Neural cell (in vitro differentiated cells): ENCODE data around the gene PTPRS. TPM values are rescaled to one million over a fixed set of nuclear protein-coding genes. Genes with fewer than 3 reads are reported as not detected.
A peak's percentile ranks its signal among the peaks of the same experiment; 100 is the strongest.

Experiments used
- H2AFZ ChIP-seq: fragments of 200-600, 300-800 bp; sonication (generic), shearing (Covaris generic); 2 replicates; pipeline ENCODE4 v1.6.0; 2014; ENCODE audit warnings: low read depth, mild to moderate bottlenecking, antibody characterized with exemption, low read length, moderate library complexity
- H3F3A ChIP-seq: fragments of 200-600 bp; shearing (Covaris generic); 2 replicates; pipeline ENCODE4 v1.6.1; 2016; ENCODE audit warnings: mild to moderate bottlenecking, moderate library complexity, mixed read lengths, antibody characterized with exemption, low read length; ENCODE audit not compliant: insufficient read depth, poor library complexity, severe bottlenecking
- H3K27ac ChIP-seq: fragments of 200-600, 300-800 bp; sonication (generic), shearing (Covaris generic); 2 replicates; pipeline ENCODE4 v1.5.1; 2014; ENCODE audit warnings: mild to moderate bottlenecking, low read length, moderate library complexity
- H3K27me3 ChIP-seq: fragments of 300-800, 200-600 bp; sonication (generic), shearing (Covaris generic); 2 replicates; pipeline ENCODE4 v1.6.0; 2014; ENCODE audit warnings: mild to moderate bottlenecking, low read depth, low read length, moderate library complexity; ENCODE audit not compliant: insufficient read depth
- H3K36me3 ChIP-seq: fragments of 300-800, 200-600 bp; sonication (generic), shearing (Covaris generic); 2 replicates; pipeline ENCODE4 v1.5.1; 2014; ENCODE audit warnings: mild to moderate bottlenecking, antibody characterized with exemption, low read length, moderate library complexity; ENCODE audit not compliant: insufficient read depth
- H3K4me2 ChIP-seq: fragments of 300-800, 200-600 bp; sonication (generic), shearing (Covaris generic); 2 replicates; pipeline ENCODE4 v1.6.0; 2014; ENCODE audit warnings: mild to moderate bottlenecking, low read length
- H3K4me3 ChIP-seq: fragments of 300-800, 200-600 bp; sonication (generic), shearing (Covaris generic); 2 replicates; pipeline ENCODE4 v1.5.1; 2014; ENCODE audit warnings: mild to moderate bottlenecking, low read length, moderate library complexity
- H3K79me2 ChIP-seq: fragments of 200-600 bp; shearing (Covaris generic); replicated peaks from 2 replicates; pipeline ENCODE4 v1.6.0; 2014; ENCODE audit warnings: mild to moderate bottlenecking, low read length, moderate library complexity; ENCODE audit not compliant: insufficient read depth
- H3K9ac ChIP-seq: fragments of 300-800, 200-600 bp; sonication (generic), shearing (Covaris generic); 2 replicates; pipeline ENCODE4 v1.6.1; 2016; ENCODE audit warnings: mild to moderate bottlenecking, low read length, mixed read lengths
- H3K9me2 ChIP-seq: fragments of 200-600 bp; shearing (Covaris generic); 2 replicates; pipeline ENCODE4 v1.6.1; 2016; ENCODE audit warnings: mild to moderate bottlenecking, low read length, mixed read lengths; ENCODE audit not compliant: insufficient read depth
- H3K9me3 ChIP-seq: fragments of 200-600, 300-800 bp; sonication (generic), shearing (Covaris generic); 2 replicates; pipeline ENCODE4 v1.6.1; 2016; ENCODE audit warnings: mild to moderate bottlenecking, mixed run types, low read length, moderate library complexity, mixed read lengths
- H4K20me1 ChIP-seq: fragments of 200-600 bp; shearing (Covaris generic); 2 replicates; pipeline ENCODE4 v1.6.1; 2016; ENCODE audit warnings: mild to moderate bottlenecking, mixed run types; ENCODE audit not compliant: insufficient read depth
- EP300 ChIP-seq: fragments of 450-650 bp; conservative IDR thresholded peaks from 2 replicates; pipeline ENCODE4 v1.6.1; 2014; ENCODE audit warnings: antibody characterized with exemption, mild to moderate bottlenecking, moderate library complexity; ENCODE audit not compliant: poor library complexity, severe bottlenecking
- EZH2 ChIP-seq: fragments of 200-600, 300-800 bp; shearing (Covaris generic), sonication (generic); IDR thresholded peaks from 2 replicates; pipeline ENCODE4 v1.6.1; 2014; ENCODE audit warnings: antibody characterized with exemption, low read length, borderline replicate concordance, mild to moderate bottlenecking; ENCODE audit not compliant: insufficient read depth, poor library complexity, severe bottlenecking
- MXI1 ChIP-seq: fragments of 450-650 bp; conservative IDR thresholded peaks from 2 replicates; pipeline ENCODE4 v1.6.1; 2014; ENCODE audit warnings: antibody characterized with exemption, mild to moderate bottlenecking; ENCODE audit not compliant: poor library complexity, severe bottlenecking
- POLR2AphosphoS5 ChIP-seq: IDR thresholded peaks from 2 replicates; pipeline ENCODE4 v1.6.1; 2012
- RAD21 ChIP-seq: fragments of 450-650 bp; conservative IDR thresholded peaks from 2 replicates; pipeline ENCODE4 v1.6.1; 2014; ENCODE audit warnings: antibody characterized with exemption, mild to moderate bottlenecking, moderate library complexity
- REST ChIP-seq: IDR thresholded peaks from 2 replicates; pipeline ENCODE4 v1.6.1; 2012; ENCODE audit warnings: borderline replicate concordance
- SMC3 ChIP-seq: fragments of 450-650 bp; conservative IDR thresholded peaks from 2 replicates; pipeline ENCODE4 v1.6.1; 2014; ENCODE audit warnings: antibody characterized with exemption, mild to moderate bottlenecking, moderate library complexity; ENCODE audit not compliant: poor library complexity
- TAF1 ChIP-seq: IDR thresholded peaks from 2 replicates; pipeline ENCODE4 v1.6.1; 2012; ENCODE audit warnings: low read depth
- polyA plus RNA-seq: library from polyadenylated mRNA; depleted of rRNA; stranded (reverse); fragments of >200 nt; gene quantifications from 2 replicates; pipeline ENCODE4 v1.2.3, GENCODE V29; 2014
- TF ChIP-seq, protein P1 (sequence below): fragments of 450-650 bp; IDR thresholded peaks from 2 replicates; pipeline ENCODE4 v1.5.1; 2014; ENCODE audit warnings: antibody characterized with exemption, mild to moderate bottlenecking, moderate library complexity; ENCODE audit not compliant: poor library complexity, severe bottlenecking

Gene PTPRS
- polyA plus RNA-seq, 1 donor from 2014 or later: 121 TPM

DNA sequence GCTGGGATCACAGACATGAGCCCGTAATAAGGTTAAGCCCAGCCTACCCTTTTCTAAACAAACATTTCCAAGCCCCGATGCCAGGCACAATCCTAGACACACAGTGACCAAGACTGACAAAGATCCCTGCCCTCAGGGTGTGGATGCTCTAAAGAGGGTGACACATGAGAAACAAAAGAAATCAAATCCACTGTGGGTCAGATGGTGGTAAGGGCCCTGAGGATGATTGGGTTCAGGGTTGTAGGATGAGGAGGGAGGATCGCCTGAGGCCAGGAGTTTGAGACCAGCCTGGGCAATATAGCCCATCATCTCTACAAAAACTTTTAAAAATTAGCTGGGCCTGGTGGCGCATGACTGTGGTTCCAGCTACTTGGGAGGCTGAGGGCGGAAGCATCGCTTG, 44.6 kb downstream of the PTPRS start:
- peaks cover 35% of the 10 kb centered on the region for H4K20me1 ChIP-seq
- no peak overlapping the region for H3K27ac ChIP-seq

DNA sequence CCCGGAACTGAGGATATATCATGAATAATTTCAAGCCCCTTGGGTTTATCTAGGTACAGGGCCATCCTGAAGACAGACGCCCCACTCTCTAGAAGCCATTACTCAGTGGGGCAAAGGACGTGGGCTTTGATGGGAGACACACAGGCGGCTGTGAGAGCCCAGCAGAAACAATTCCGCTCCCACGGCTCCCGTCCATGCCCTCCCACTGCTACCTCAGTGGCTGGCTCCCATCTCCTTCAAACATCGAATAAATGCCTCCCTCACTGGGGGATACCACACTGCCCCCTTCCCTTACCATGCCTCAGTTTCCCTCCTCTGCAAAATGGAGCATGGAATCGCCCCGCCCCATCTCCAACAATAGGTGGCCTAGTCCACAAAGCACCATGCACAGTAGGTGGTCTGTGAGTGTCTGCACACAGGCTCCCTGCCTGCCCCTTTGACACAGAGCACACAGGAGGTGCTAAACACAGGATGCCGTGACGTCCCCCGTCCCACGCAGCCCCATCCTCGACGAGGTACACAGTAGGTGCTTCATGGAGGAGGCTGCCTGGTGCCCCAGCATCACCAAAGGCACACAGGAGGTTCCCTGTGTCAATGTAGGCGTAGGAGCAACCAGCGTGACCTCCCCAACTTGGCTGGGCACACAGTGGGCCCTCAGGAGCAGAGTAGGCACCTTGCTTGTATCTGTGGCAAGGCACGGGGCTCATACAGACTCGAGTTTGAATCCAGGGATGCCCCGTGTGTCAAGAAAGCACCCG, 46.0 kb downstream of the PTPRS start:
- no peaks in the 10 kb centered on the region for H3K27me3 ChIP-seq
- H3K9ac ChIP-seq: peak overlapping the region; percentile 72
- no peaks in the 10 kb centered on the region for H3F3A ChIP-seq
- peaks cover 87% of the 10 kb centered on the region for H3K79me2 ChIP-seq
- no peak overlapping the region for H2AFZ ChIP-seq
- TF ChIP-seq POLR2AphosphoS5: no peak
- TF ChIP-seq TAF1: no peak
- no peak for TF ChIP-seq RAD21
- no peak for TF ChIP-seq SMC3
- TF ChIP-seq REST: no peak
- no peak for TF ChIP-seq MXI1
- no peak for TF ChIP-seq EZH2
- TF ChIP-seq, protein P1, sequence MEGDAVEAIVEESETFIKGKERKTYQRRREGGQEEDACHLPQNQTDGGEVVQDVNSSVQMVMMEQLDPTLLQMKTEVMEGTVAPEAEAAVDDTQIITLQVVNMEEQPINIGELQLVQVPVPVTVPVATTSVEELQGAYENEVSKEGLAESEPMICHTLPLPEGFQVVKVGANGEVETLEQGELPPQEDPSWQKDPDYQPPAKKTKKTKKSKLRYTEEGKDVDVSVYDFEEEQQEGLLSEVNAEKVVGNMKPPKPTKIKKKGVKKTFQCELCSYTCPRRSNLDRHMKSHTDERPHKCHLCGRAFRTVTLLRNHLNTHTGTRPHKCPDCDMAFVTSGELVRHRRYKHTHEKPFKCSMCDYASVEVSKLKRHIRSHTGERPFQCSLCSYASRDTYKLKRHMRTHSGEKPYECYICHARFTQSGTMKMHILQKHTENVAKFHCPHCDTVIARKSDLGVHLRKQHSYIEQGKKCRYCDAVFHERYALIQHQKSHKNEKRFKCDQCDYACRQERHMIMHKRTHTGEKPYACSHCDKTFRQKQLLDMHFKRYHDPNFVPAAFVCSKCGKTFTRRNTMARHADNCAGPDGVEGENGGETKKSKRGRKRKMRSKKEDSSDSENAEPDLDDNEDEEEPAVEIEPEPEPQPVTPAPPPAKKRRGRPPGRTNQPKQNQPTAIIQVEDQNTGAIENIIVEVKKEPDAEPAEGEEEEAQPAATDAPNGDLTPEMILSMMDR: no peak
- TF ChIP-seq EP300: no peak
- H4K20me1 ChIP-seq: peaks cover 43% of the 10 kb centered on the region
- no peaks in the 10 kb centered on the region for H3K9me3 ChIP-seq
- no peaks in the 10 kb centered on the region for H3K9me2 ChIP-seq
- peak overlapping the region; percentile 75 for H3K4me3 ChIP-seq
- no peaks in the 10 kb centered on the region for H3K36me3 ChIP-seq
- peak overlapping the region; percentile 65 for H3K27ac ChIP-seq
- H3K4me2 ChIP-seq: peak overlapping the region; percentile 95

More for the DNA sequence above, 44.6 kb downstream of the PTPRS start:
- H3K9ac ChIP-seq: no peak overlapping the region
- no peaks in the 10 kb centered on the region for H3F3A ChIP-seq
- no peaks in the 10 kb centered on the region for H3K36me3 ChIP-seq
- H3K9me2 ChIP-seq: no peaks in the 10 kb centered on the region
- H3K4me2 ChIP-seq: no peak overlapping the region
- peaks cover 86% of the 10 kb centered on the region for H3K79me2 ChIP-seq
- no peaks in the 10 kb centered on the region for H3K9me3 ChIP-seq
- H3K27me3 ChIP-seq: no peaks in the 10 kb centered on the region
- TF ChIP-seq EP300: no peak
- TF ChIP-seq POLR2AphosphoS5: no peak
- TF ChIP-seq EZH2: no peak
- no peak for TF ChIP-seq SMC3
- H2AFZ ChIP-seq: no peak overlapping the region
- H3K4me3 ChIP-seq: no peak overlapping the region
